Measurements from ENCODE around the gene ANKRD11. TPM values are rescaled to one million over a fixed set of nuclear protein-coding genes. Genes with fewer than 3 reads are reported as not detected.

The ANKRD11 gene
- polyA plus RNA-seq, 3 donors = 3.2 to 62.4 (median 5.4) TPM

- Histone ChIP-seq H4K20me1 (ENCODE audit: insufficient read depth, low read length) (peaks cover 100% of the 10 kb centered on the region), H3K9ac (ENCODE audit: insufficient read depth, low read length, poor library complexity, severe bottlenecking) (no peak overlapping the region), H3K27ac (ENCODE audit: low read depth in 1 of 2, low read length in 2 of 2) (no peak overlapping the region), H3K27me3 (ENCODE audit: control insufficient read depth in 2 of 2, insufficient read depth in 2 of 2, low read length in 2 of 2) (no peaks in the 10 kb centered on the region), H3K4me2 (replicated peaks; ENCODE audit: extremely low read depth, low read length, poor library complexity, severe bottlenecking) (no peak overlapping the region), H3K9me3 (replicated peaks in 1 of 2; ENCODE audit: control insufficient read depth in 1 of 2, insufficient read depth in 1 of 2, low read length in 2 of 2) (peaks cover 5 to 20% of the 10 kb centered on the region in 2 donors), H3K4me3 (replicated peaks in 1 of 3; ENCODE audit: low read depth in 2 of 3, low read length in 3 of 3) (no peak overlapping the region), H3K4me1 (ENCODE audit: control insufficient read depth in 1 of 2, insufficient read depth in 2 of 2, low read length in 2 of 2) (no peaks in the 10 kb centered on the region), H3K36me3 (replicated peaks in 1 of 2; ENCODE audit: control insufficient read depth in 1 of 2, insufficient read depth in 2 of 2, low read length in 2 of 2) (peaks cover 6 to 29% of the 10 kb centered on the region in 2 donors), H3K79me2 (ENCODE audit: insufficient read depth, low read length) (peaks cover 100% of the 10 kb centered on the region), H2AFZ (ENCODE audit: insufficient read depth, low read depth, low read length, poor library complexity, severe bottlenecking) (no peak overlapping the region)
- peaks cover 0 to 4% (median 3%) of the 10 kb centered on the region in 3 donors for H3K27me3 Mint-ChIP-seq (ENCODE audit: low read depth in 3 of 3)
- H3K27ac Mint-ChIP-seq = peak overlapping the region in 2 of 7 donors; percentile 23 to 40
- H3K4me3 Mint-ChIP-seq = no peak overlapping the region
- TF ChIP-seq CTCF (IDR thresholded peaks at IDR 0.05) = no peak
- DNase-seq = no peak
- peaks cover 7 to 15% (median 11%) of the 10 kb centered on the region in 7 donors for H3K9me3 Mint-ChIP-seq
- 94% methylated on average over 19 of the region's 19 CpGs for WGBS (ENCODE audit: insufficient coverage)
- H3K4me1 Mint-ChIP-seq = peaks cover 14% of the 10 kb centered on the region
- intact Hi-C loops (cut with micrococcal nuclease) = no loop called here
- peaks cover 20 to 41% of the 10 kb centered on the region in 2 donors for H3K36me3 Mint-ChIP-seq
These were observed 115.3 kb downstream of the ANKRD11 start for GRCh38 chr16:89375021-89375420.

GRCh38 chr16:89374393-89374960, 115.9 kb downstream of the ANKRD11 start:
- 91% methylated on average over 12 of the region's 18 CpGs for WGBS (ENCODE audit: insufficient coverage)
- DNase-seq = no peak
- Histone ChIP-seq H3K9ac (ENCODE audit: insufficient read depth, low read length, poor library complexity, severe bottlenecking) (no peak overlapping the region), H4K20me1 (ENCODE audit: insufficient read depth, low read length) (peaks cover 100% of the 10 kb centered on the region), H3K9me3 (replicated peaks in 1 of 2; ENCODE audit: control insufficient read depth in 1 of 2, insufficient read depth in 1 of 2, low read length in 2 of 2) (peaks cover 5 to 20% of the 10 kb centered on the region in 2 donors), H3K27ac (ENCODE audit: low read depth in 1 of 2, low read length in 2 of 2) (no peak overlapping the region), H3K27me3 (ENCODE audit: control insufficient read depth in 2 of 2, insufficient read depth in 2 of 2, low read length in 2 of 2) (no peaks in the 10 kb centered on the region), H3K36me3 (replicated peaks in 1 of 2; ENCODE audit: control insufficient read depth in 1 of 2, insufficient read depth in 2 of 2, low read length in 2 of 2) (peaks cover 6 to 34% of the 10 kb centered on the region in 2 donors), H3K4me1 (ENCODE audit: control insufficient read depth in 1 of 2, insufficient read depth in 2 of 2, low read length in 2 of 2) (no peaks in the 10 kb centered on the region), H3K4me3 (replicated peaks in 1 of 3; ENCODE audit: low read depth in 2 of 3, low read length in 3 of 3) (no peak overlapping the region), H3K4me2 (replicated peaks; ENCODE audit: extremely low read depth, low read length, poor library complexity, severe bottlenecking) (no peak overlapping the region), H2AFZ (ENCODE audit: insufficient read depth, low read depth, low read length, poor library complexity, severe bottlenecking) (no peak overlapping the region), H3K79me2 (ENCODE audit: insufficient read depth, low read length) (peaks cover 100% of the 10 kb centered on the region)
- H3K27me3 Mint-ChIP-seq (ENCODE audit: low read depth in 3 of 3) = peaks cover 0 to 4% (median 3%) of the 10 kb centered on the region in 3 donors
- no peak for TF ChIP-seq CTCF (IDR thresholded peaks at IDR 0.05)
- peaks cover 12% of the 10 kb centered on the region for H3K4me1 Mint-ChIP-seq
- peaks cover 7 to 15% (median 11%) of the 10 kb centered on the region in 7 donors for H3K9me3 Mint-ChIP-seq
- H3K27ac Mint-ChIP-seq = peak overlapping the region in 4 of 7 donors; percentile 23 to 79 (median 44)
- H3K4me3 Mint-ChIP-seq = no peak overlapping the region
- intact Hi-C loops (cut with micrococcal nuclease) = no loop called here
- H3K36me3 Mint-ChIP-seq = peaks cover 20 to 40% of the 10 kb centered on the region in 2 donors

All from CD14-positive monocyte (primary cell).